K562 (cell line): ENCODE data around the gene PARD3B. TPM values are rescaled to one million over a fixed set of nuclear protein-coding genes. Genes with fewer than 3 reads are reported as not detected.

ENCODE experiments used
- CBX5 ChIP-seq: IDR thresholded peaks from 2 replicates; pipeline ENCODE4 v1.6.1; 2014; ENCODE audit warnings: low read depth, borderline replicate concordance
- CCAR2 ChIP-seq: fragments of 200-400 bp; formaldehyde crosslinking; IDR thresholded peaks from 2 replicates; pipeline ENCODE4 v1.6.1; 2017; ENCODE audit warnings: mild to moderate bottlenecking, low read depth, low read length
- FOXA1 ChIP-seq: fragments of 450-650 bp; IDR thresholded peaks from 2 replicates; pipeline ENCODE4 v1.6.1; 2016; ENCODE audit warnings: mild to moderate bottlenecking, borderline replicate concordance
- STAT5B ChIP-seq: fragments of 250-450 bp; sonication (Bioruptor Pico); IDR thresholded peaks from 2 replicates; pipeline ENCODE4 v1.8.0; 2021; ENCODE audit warnings: mild to moderate bottlenecking, inconsistent platforms
- ZBTB33 ChIP-seq: sonication (generic); formaldehyde crosslinking; IDR thresholded peaks from 2 replicates; pipeline ENCODE4 v1.8.1; 2023; ENCODE audit warnings: mild to moderate bottlenecking, missing genetic modification reagents
- ZNF785 ChIP-seq: fragments of 250-450 bp; sonication (Bioruptor Pico); IDR thresholded peaks from 2 replicates; pipeline ENCODE4 v1.4.0; 2020; ENCODE audit warnings: mild to moderate bottlenecking
- polyA plus RNA-seq, 8 experiments: library from polyadenylated mRNA; depleted of rRNA in 4 of 8; stranded (reverse) in 5 of 8; unstranded in 3 of 8; fragments of >200 nt; fragmentation: Nextera tagmentation in 2 of 8; fragmentation: Illumina TruSeq in 1 of 8; extraction: Ambion mirVana in 2 of 8; extraction: Trizol in 1 of 8; gene quantifications; 2 replicates each; pipeline versions ENCODE4 v1.2.1 to v1.2.3, GENCODE V29; 2011 to 2014; ENCODE audit warnings: inconsistent platforms in 1 of 8, missing spikeins in 1 of 8
- total RNA-seq, 7 experiments: library from RNA; depleted of rRNA in 6 of 7; stranded (reverse); fragments of >200 nt in 6 of 7; fragmentation: Illumina TruSeq in 2 of 7; extraction: Trizol in 2 of 7; gene quantifications; 2 replicates each; pipeline versions ENCODE4 v1.2.1 to v1.2.3, GENCODE V29; 2011 to 2021; ENCODE audit warnings: low replicate concordance in 1 of 7
- TF ChIP-seq, protein P1 (sequence below): fragments of 250-450 bp; sonication (Bioruptor Pico); IDR thresholded peaks from 2 replicates; pipeline ENCODE4 v1.8.0; 2022; ENCODE audit warnings: inconsistent platforms, mild to moderate bottlenecking, moderate library complexity, borderline replicate concordance
- TF ChIP-seq, protein P2 (sequence below): fragments of 450-650 bp; formaldehyde crosslinking; IDR thresholded peaks from 2 replicates; pipeline ENCODE4 v1.4.0; 2020; ENCODE audit warnings: mild to moderate bottlenecking, moderate library complexity

Gene PARD3B
- total and polyA plus RNA-seq, 9 of the 15 experiments (the other 6 are each of a cell fraction or from before 2014, with no cell fraction given) = 0.15 to 3.0 (median 1.1) TPM

DNA sequence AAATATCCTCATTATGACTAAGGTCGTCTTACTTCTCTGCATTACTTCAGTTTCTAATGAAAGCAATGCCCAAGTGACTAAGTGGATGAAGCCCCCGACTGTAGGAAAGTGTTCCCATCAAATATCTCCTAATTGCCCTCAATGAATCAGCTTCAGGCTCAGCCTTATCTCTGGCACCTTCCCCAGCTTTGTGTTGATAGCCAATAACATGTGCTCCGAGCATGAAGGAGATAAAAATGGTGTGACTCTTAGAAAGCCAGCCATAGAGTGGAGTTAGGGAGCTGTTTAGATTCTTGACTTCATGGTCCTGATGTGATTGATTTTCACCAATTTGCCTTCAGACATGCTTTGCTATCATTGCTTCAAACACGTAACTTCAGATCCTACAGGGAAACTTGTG is 797.8 kb downstream of the PARD3B start (continued):
- TF ChIP-seq, protein P1, sequence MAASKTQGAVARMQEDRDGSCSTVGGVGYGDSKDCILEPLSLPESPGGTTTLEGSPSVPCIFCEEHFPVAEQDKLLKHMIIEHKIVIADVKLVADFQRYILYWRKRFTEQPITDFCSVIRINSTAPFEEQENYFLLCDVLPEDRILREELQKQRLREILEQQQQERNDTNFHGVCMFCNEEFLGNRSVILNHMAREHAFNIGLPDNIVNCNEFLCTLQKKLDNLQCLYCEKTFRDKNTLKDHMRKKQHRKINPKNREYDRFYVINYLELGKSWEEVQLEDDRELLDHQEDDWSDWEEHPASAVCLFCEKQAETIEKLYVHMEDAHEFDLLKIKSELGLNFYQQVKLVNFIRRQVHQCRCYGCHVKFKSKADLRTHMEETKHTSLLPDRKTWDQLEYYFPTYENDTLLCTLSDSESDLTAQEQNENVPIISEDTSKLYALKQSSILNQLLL = no peak
- TF ChIP-seq CBX5 (no peak), ZBTB33 (CRISPR knock-in tag) (no peak), FOXA1 (no peak), STAT5B (CRISPR knock-in tag) (no peak), ZNF785 (CRISPR knock-in tag) (no peak), CCAR2 (no peak)
- TF ChIP-seq, protein P2, sequence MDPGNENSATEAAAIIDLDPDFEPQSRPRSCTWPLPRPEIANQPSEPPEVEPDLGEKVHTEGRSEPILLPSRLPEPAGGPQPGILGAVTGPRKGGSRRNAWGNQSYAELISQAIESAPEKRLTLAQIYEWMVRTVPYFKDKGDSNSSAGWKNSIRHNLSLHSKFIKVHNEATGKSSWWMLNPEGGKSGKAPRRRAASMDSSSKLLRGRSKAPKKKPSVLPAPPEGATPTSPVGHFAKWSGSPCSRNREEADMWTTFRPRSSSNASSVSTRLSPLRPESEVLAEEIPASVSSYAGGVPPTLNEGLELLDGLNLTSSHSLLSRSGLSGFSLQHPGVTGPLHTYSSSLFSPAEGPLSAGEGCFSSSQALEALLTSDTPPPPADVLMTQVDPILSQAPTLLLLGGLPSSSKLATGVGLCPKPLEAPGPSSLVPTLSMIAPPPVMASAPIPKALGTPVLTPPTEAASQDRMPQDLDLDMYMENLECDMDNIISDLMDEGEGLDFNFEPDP (CRISPR knock-in tag) = no peak
